ENCODE measurements around the gene ZXDC.

GRCh38 chr3:126394179-126394976 is 81.3 kb downstream of the ZXDC start, which contains the start of gene CFAP100:
- TF ChIP-seq POLR2A (IDR thresholded peaks at IDR 0.05; ENCODE audit: low read depth, low read length) (no peak), POU2F2 (IDR thresholded peaks at IDR 0.05; ENCODE audit: low read depth, low read length) (no peak)

Measured in GM12891 (cell line).